ENCODE data around the gene SCAF1.

The SCAF1 gene

DNA sequence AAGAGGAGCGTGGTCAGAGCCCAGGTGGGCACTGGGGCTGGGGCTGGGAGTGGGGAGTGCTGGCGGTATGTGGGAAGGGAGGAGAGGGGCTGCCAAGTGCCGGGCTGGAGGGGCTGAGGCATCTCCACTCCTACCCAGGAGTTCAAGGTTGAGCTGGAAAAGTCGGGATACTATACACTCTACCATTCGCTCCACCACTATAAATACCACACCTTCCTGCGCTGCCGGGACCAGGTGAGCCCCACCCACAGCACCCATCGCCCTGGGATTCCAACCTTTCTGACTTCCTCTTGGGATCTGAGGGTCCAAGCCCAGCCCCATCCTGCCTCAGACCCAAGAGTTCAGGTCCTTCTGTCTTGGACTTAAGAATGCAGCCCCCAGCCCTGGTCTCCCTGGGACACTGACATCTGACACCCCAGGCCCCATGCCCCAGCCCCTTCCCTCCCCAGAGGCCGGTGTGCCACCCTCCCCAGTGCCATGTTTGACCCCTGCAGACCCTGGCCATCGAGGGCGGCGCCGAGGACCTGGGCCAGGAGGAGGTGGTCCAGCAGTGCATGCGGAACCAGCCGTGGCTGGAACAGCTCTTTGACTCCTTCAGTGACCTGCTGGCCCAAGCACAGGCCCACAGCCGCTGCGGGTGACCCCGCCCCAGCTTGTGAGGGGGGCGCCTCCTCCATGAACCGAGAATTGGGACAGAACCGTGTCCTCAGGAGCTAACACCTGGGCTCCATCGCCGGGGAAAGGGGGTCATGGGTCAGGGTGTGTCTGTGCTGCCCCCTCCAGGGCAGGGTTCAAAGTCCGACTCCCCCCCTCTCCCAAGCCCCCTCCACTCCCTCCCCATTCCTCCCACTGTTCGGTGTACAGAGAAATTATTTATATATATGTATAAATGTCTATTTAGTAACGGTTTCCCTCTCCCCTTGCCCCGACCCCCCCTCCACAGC is 16.8 kb upstream of the SCAF1 start:
- WGBS (ENCODE audit: extremely low coverage, insufficient coverage, low lambda C conversion rate) = no CpG with 5 or more reads among the region's 27 CpGs
- Histone ChIP-seq H3K36me3 (ENCODE audit: control insufficient read depth, insufficient read depth, low read length) (peaks cover 2% of the 10 kb centered on the region), H3K27ac (ENCODE audit: low read depth, low read length) (no peak overlapping the region), H2BK5ac (ENCODE audit: low read length) (no peak overlapping the region), H3K23ac (ENCODE audit: low read length) (no peak overlapping the region), H4K8ac (ENCODE audit: low read depth, low read length) (no peak overlapping the region), H3K4me3 (ENCODE audit: low read length) (no peak overlapping the region), H3K4me1 (ENCODE audit: control insufficient read depth, low read depth, low read length) (no peaks in the 10 kb centered on the region), H3K4ac (ENCODE audit: low read depth, low read length) (no peak overlapping the region), H3K18ac (ENCODE audit: low read length) (no peak overlapping the region), H3K79me1 (ENCODE audit: low read length) (no peaks in the 10 kb centered on the region), H3K27me3 (ENCODE audit: insufficient read depth, low read length, poor library complexity) (no peaks in the 10 kb centered on the region), H4K5ac (ENCODE audit: low read length) (no peak overlapping the region), H2BK15ac (replicated peaks; ENCODE audit: low read depth) (no peak overlapping the region), H2BK120ac (ENCODE audit: low read depth, low read length) (no peak overlapping the region), H2AK5ac (ENCODE audit: low read length) (no peak overlapping the region), H3K4me2 (ENCODE audit: low read length) (no peak overlapping the region), H3K9ac (ENCODE audit: low read length) (no peak overlapping the region), H3K56ac (ENCODE audit: low read length) (no peak overlapping the region), H3K79me2 (ENCODE audit: control insufficient read depth, insufficient read depth, low read length) (no peaks in the 10 kb centered on the region)
- DNase-seq = no peak

- Histone ChIP-seq H2AK5ac (ENCODE audit: low read length) (no peak overlapping the region), H2BK15ac (replicated peaks; ENCODE audit: low read depth) (no peak overlapping the region), H3K4me1 (ENCODE audit: control insufficient read depth, low read depth, low read length) (no peaks in the 10 kb centered on the region), H4K5ac (ENCODE audit: low read length) (no peak overlapping the region), H2BK5ac (ENCODE audit: low read length) (no peak overlapping the region), H3K79me1 (ENCODE audit: low read length) (no peaks in the 10 kb centered on the region), H3K56ac (ENCODE audit: low read length) (no peak overlapping the region), H4K8ac (ENCODE audit: low read depth, low read length) (no peak overlapping the region), H3K36me3 (ENCODE audit: control insufficient read depth, insufficient read depth, low read length) (peaks cover 2% of the 10 kb centered on the region), H3K27ac (ENCODE audit: low read depth, low read length) (no peak overlapping the region), H3K79me2 (ENCODE audit: control insufficient read depth, insufficient read depth, low read length) (no peaks in the 10 kb centered on the region), H3K9ac (ENCODE audit: low read length) (no peak overlapping the region), H3K4me2 (ENCODE audit: low read length) (no peak overlapping the region), H3K4ac (ENCODE audit: low read depth, low read length) (no peak overlapping the region), H3K23ac (ENCODE audit: low read length) (no peak overlapping the region), H2BK120ac (ENCODE audit: low read depth, low read length) (no peak overlapping the region), H3K18ac (ENCODE audit: low read length) (no peak overlapping the region), H3K27me3 (ENCODE audit: insufficient read depth, low read length, poor library complexity) (no peaks in the 10 kb centered on the region), H3K4me3 (ENCODE audit: low read length) (no peak overlapping the region)
- DNase-seq = no peak
- no CpG with 5 or more reads among the region's 11 CpGs for WGBS (ENCODE audit: extremely low coverage, insufficient coverage, low lambda C conversion rate)
These were observed 15.8 kb upstream of the SCAF1 start for GRCh38 chr19:49626226-49626625.

DNA sequence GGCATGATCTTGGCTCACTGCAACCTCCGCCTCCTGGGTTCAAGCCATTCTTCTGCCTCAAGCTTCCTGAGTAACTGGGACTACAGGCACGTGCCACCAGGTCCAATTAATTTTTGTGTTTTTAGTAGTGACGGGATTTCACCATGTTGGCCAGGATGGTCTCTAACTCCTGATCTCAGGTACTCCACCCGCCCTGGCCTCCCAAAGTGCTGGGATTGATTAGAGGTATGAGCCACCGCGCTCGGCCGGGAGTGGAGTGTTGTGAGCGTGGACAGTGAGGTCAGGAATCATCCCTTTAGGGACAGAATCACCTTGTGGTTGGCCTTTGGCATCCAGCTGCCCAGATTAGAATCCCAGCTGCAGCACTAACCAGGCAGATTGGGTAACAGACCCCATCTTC is 12.3 kb upstream of the SCAF1 start:
- H3K18ac ChIP-seq (ENCODE audit: low read length) = no peak overlapping the region
- WGBS (ENCODE audit: extremely low coverage, insufficient coverage, low lambda C conversion rate) = no CpG with 5 or more reads among the region's 9 CpGs

GRCh38 chr19:49631014-49631588 is 10.9 kb upstream of the SCAF1 start:
- no peak overlapping the region for H4K8ac ChIP-seq (ENCODE audit: low read depth, low read length)
- no peak overlapping the region for H2AK5ac ChIP-seq (ENCODE audit: low read length)
- H3K36me3 ChIP-seq (ENCODE audit: control insufficient read depth, insufficient read depth, low read length) = no peaks in the 10 kb centered on the region
- H2BK15ac ChIP-seq (replicated peaks; ENCODE audit: low read depth) = no peak overlapping the region
- H3K4me2 ChIP-seq (ENCODE audit: low read length) = no peak overlapping the region
- no peak overlapping the region for H3K4ac ChIP-seq (ENCODE audit: low read depth, low read length)
- no peaks in the 10 kb centered on the region for H3K79me1 ChIP-seq (ENCODE audit: low read length)
- H3K23ac ChIP-seq (ENCODE audit: low read length) = no peak overlapping the region
- no peaks in the 10 kb centered on the region for H3K79me2 ChIP-seq (ENCODE audit: control insufficient read depth, insufficient read depth, low read length)
- H2BK120ac ChIP-seq (ENCODE audit: low read depth, low read length) = no peak overlapping the region
- H3K27ac ChIP-seq (ENCODE audit: low read depth, low read length) = no peak overlapping the region
- no peak for DNase-seq
- H3K4me3 ChIP-seq (ENCODE audit: low read length) = no peak overlapping the region
- H2BK5ac ChIP-seq (ENCODE audit: low read length) = no peak overlapping the region
- no peak overlapping the region for H3K9ac ChIP-seq (ENCODE audit: low read length)
- H3K18ac ChIP-seq (ENCODE audit: low read length) = no peak overlapping the region
- no peak overlapping the region for H3K56ac ChIP-seq (ENCODE audit: low read length)
- WGBS (ENCODE audit: extremely low coverage, insufficient coverage, low lambda C conversion rate) = no CpG with 5 or more reads among the region's 9 CpGs
- no peaks in the 10 kb centered on the region for H3K27me3 ChIP-seq (ENCODE audit: insufficient read depth, low read length, poor library complexity)
- no peak overlapping the region for H4K5ac ChIP-seq (ENCODE audit: low read length)
- H3K4me1 ChIP-seq (ENCODE audit: control insufficient read depth, low read depth, low read length) = no peaks in the 10 kb centered on the region

More for the DNA sequence above, 12.3 kb upstream of the SCAF1 start:
- H3K9ac ChIP-seq (ENCODE audit: low read length) = no peak overlapping the region
- no peak overlapping the region for H2BK15ac ChIP-seq (replicated peaks; ENCODE audit: low read depth)
- H3K27me3 ChIP-seq (ENCODE audit: insufficient read depth, low read length, poor library complexity) = no peaks in the 10 kb centered on the region
- H2BK5ac ChIP-seq (ENCODE audit: low read length) = no peak overlapping the region
- no peak overlapping the region for H4K8ac ChIP-seq (ENCODE audit: low read depth, low read length)
- no peaks in the 10 kb centered on the region for H3K4me1 ChIP-seq (ENCODE audit: control insufficient read depth, low read depth, low read length)
- no peak overlapping the region for H3K23ac ChIP-seq (ENCODE audit: low read length)
- no peak for DNase-seq
- no peaks in the 10 kb centered on the region for H3K79me2 ChIP-seq (ENCODE audit: control insufficient read depth, insufficient read depth, low read length)
- no peak overlapping the region for H2BK120ac ChIP-seq (ENCODE audit: low read depth, low read length)
- H3K4ac ChIP-seq (ENCODE audit: low read depth, low read length) = no peak overlapping the region
- no peaks in the 10 kb centered on the region for H3K79me1 ChIP-seq (ENCODE audit: low read length)
- no peak overlapping the region for H3K4me3 ChIP-seq (ENCODE audit: low read length)
- no peak overlapping the region for H4K5ac ChIP-seq (ENCODE audit: low read length)
- no peaks in the 10 kb centered on the region for H3K36me3 ChIP-seq (ENCODE audit: control insufficient read depth, insufficient read depth, low read length)
- no peak overlapping the region for H3K27ac ChIP-seq (ENCODE audit: low read depth, low read length)
- no peak overlapping the region for H2AK5ac ChIP-seq (ENCODE audit: low read length)
- H3K4me2 ChIP-seq (ENCODE audit: low read length) = no peak overlapping the region
- H3K56ac ChIP-seq (ENCODE audit: low read length) = no peak overlapping the region

GRCh38 chr19:49631610-49632192 is 10.3 kb upstream of the SCAF1 start:
- Histone ChIP-seq H3K18ac (ENCODE audit: low read length) (no peak overlapping the region), H3K9ac (ENCODE audit: low read length) (no peak overlapping the region), H3K23ac (ENCODE audit: low read length) (no peak overlapping the region), H3K4me1 (ENCODE audit: control insufficient read depth, low read depth, low read length) (no peaks in the 10 kb centered on the region), H2BK120ac (ENCODE audit: low read depth, low read length) (no peak overlapping the region), H3K27me3 (ENCODE audit: insufficient read depth, low read length, poor library complexity) (no peaks in the 10 kb centered on the region), H3K79me2 (ENCODE audit: control insufficient read depth, insufficient read depth, low read length) (no peaks in the 10 kb centered on the region), H3K4ac (ENCODE audit: low read depth, low read length) (no peak overlapping the region), H4K5ac (ENCODE audit: low read length) (no peak overlapping the region), H2AK5ac (ENCODE audit: low read length) (no peak overlapping the region), H3K4me3 (ENCODE audit: low read length) (no peak overlapping the region), H3K56ac (ENCODE audit: low read length) (no peak overlapping the region), H3K79me1 (ENCODE audit: low read length) (no peaks in the 10 kb centered on the region), H3K27ac (ENCODE audit: low read depth, low read length) (no peak overlapping the region), H3K36me3 (ENCODE audit: control insufficient read depth, insufficient read depth, low read length) (no peaks in the 10 kb centered on the region), H3K4me2 (ENCODE audit: low read length) (no peak overlapping the region), H2BK5ac (ENCODE audit: low read length) (no peak overlapping the region), H2BK15ac (replicated peaks; ENCODE audit: low read depth) (no peak overlapping the region), H4K8ac (ENCODE audit: low read depth, low read length) (no peak overlapping the region)
- WGBS (ENCODE audit: extremely low coverage, insufficient coverage, low lambda C conversion rate) = no CpG with 5 or more reads among the region's 19 CpGs
- DNase-seq = no peak

All from mesendoderm (in vitro differentiated cells).